GM21786 (cell line): ENCODE data around the gene POLH.
"Not testable (repeated sequence)": the region's sequence is repeated elsewhere in the genome, so short reads cannot be mapped to it uniquely, and the experiment has no call there.

Experiments
- ATAC-seq: cut with Tn5 transposase; IDR thresholded peaks from one replicate; pipeline ENCODE4 v1.9.1; 2021; ENCODE audit not compliant: unreplicated experiment

Gene POLH

DNA sequence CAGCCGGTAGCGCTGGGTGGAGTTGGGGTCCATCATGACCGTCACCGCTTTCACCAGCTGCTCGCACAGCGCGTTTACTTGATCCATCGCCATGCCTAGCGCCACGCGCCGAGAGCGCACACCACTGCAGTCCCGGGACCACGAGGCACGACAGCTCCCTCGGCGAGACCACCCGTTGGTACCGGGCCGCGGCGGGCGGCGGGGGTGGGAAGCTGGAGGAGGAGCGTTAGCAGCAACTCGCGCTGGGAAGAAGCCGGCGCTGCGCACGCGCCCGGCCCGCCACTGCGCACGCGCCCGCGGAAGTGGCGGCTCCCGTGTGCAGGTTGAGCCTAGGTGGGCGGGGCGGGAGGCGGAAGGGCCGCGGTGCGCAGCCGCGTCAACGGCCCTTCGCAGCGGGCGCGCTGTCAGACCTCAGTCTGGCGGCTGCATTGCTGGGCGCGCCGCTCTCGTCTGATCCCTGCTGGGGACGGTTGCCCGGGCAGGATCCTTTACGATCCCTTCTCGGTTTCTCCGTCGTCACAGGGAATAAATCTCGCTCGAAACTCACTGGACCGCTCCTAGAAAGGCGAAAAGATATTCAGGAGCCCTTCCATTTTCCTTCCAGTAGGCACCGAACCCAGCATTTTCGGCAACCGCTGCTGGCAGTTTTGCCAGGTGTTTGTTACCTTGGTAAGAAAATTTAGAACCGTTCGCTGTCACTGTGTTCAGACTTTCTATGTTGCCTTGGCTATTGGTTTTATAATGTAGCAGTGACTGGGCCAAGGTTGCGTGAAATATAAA lies at the start of gene POLH, which contains the start of gene XPO5:
POLH (plus strand) TSS at position 414 of the 780 bp plus-strand sequence. CDS start 6,135 bp downstream, outside the sequence.
XPO5 (minus strand) TSS at position 267 of the 780 bp plus-strand sequence; CDS start at position 93, 174 bp downstream.
- ATAC-seq, result peak; percentile 87

DNA sequence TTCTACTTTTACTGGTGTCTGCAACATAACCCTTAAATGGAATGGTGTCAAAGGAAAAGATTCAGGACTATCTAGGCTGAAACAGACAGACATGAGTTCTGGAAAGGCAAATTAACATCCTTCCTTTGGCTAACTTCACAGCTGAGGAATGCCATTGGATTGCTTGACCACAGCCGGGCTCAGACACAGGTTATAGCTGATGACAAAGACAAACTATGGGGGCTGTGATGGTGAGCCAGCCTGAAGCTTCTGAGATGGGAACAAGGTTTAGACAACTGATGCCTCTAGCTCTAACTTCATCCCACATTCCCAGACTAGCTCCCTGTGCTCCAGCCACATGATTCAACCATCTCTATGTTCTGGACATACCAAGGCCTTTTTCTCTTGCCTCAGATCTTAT lies 43.8 kb upstream of the POLH start:
- ATAC-seq, result no peak

DNA sequence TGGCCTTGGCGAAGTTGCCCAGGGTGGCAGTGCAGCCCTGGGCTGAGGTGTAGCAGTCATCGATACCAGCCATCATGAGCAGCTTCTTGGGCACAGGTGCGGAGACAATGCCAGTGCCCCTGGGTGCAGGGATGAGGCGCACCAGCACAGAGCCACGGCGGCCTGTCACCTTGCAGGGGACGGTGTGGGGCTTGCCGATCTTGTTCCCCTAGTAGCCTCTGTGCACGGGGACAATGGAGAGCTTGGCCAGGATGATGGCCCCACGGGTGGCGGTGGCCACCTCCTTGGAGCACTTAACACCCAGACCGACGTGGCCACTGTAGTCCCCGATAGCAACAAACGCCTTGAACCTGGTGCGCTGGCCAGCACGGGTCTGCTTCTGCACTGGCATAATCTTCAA lies 37.0 kb upstream of the POLH start:
- ATAC-seq, result not testable (repeated sequence)

DNA sequence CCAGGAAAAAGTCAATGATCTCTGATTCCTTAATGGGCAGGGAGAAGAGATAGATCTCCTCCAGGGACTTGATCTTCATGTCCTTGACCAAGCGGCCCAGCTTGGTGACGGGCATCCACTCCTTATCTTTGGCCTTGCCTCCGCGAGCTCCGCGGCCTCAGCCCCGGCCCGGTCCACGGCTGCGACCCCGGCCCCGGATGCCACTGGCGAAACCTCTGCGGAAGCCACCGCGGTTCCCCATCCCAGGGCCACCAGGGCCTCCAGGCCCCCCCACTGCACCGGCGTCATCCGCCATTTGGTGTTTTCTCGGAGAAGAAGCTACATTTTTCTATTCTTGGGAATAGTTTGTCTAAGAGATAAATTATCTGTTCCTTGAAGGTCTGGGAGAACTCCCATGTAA lies 36.6 kb upstream of the POLH start:
- not testable (repeated sequence) for ATAC-seq

DNA sequence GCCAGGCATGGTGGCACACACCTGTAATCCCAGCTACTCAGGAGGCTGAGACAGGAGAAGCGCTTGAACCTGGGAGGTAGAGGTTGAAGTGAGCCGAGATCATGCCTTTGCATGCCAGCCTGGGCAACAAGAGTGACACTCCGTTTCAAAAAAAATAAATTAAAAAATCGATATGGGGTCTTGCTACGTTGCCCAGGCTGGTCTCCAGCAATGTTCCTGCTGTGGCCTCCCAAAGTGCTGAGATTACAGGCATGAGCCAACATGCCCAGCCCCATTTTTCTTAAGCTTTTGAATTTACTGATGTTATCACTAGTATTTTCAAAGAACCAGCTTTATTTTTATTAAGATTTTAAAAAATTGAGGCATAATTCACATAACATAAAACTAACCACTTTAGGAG lies 35.5 kb upstream of the POLH start:
- no peak for ATAC-seq

DNA sequence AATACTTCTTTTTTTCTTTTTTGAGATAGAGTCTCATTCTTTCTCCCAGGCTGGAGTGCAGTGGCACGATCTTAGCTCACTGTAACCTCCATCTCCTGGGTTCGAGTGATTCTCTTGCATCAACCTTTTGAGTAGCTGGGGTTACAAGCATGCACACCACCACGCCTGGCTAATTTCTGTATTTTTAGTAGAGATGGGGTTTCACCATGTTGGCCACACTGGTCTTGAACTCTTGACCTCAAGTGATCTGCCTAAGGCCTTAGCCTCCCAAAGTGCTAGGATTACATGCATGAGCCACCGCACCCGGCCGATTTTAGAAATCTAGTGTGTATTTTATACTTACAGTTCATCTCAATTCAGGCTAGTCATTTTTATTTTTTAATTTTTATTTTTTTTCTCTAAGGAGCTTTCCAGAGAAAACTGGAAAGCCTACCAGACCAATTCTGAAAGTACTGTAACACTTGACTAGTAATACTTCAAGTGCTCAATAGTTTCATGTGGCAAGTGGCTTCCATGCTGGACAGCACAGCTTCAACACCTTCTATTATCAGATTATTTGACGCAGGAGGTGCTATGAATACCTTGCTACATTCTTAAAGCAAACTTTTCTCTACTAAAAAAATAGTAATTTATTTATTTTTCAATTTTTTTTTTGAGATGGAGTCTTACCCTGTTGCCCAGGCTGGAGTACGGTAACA lies 34.1 kb upstream of the POLH start:
- ATAC-seq, result no peak

DNA sequence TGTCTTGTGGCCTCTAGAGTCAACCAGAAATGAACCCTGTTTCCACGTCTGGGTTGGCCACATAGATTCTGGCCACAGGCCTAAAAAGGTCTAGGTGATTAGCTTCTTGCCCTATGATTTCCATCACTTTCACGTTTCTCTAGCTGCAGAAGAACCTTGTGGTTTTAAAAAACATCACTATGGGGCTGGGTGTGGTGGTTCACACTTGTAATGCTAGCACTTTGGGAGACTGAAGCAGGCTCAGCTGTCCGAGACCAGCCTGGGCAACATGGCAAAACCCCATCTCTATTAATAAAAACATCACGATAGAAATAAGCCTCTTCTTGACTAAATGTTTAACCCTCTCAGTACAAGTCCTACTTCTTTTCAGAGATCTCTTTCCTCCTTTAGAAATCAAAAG lies 31.5 kb upstream of the POLH start:
- no peak for ATAC-seq

DNA sequence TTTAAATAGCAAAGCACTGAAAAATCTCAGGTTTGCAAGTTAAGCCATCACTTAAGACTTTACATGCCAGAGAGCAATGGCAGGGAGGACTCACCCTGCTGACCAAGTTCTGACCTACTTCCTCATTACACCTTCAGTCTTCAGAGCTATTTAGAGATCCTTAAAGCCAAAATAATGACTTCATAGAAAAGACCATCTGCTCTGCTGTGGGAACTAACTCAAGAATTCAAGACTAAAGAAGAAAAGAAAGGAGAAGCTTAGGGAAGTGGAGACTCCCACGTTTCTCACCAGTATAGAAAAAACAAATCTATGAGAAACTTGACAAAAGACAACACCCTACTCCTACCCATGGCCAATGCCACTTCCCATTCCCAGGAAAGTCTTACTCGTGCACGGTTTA lies 28.8 kb upstream of the POLH start:
- ATAC-seq, result no peak

DNA sequence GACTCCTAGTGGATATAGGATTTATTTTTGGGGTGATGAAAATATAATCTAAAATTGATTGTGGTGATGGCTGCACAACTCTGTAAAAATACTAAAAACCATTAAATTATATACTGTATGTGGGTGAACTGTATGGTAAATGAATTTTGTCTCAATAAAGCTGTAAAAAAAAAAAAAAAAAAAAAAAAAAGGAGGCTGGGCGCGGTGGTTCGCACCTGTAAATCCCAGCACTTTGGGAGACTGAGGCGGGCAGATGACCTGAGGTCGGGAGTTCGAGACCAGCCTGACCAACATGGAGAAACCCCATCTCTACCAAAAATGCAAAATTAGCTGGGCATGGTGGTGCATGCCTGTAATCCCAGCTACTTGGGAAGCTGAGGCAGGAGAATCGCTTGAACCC lies 18.4 kb upstream of the POLH start:
- ATAC-seq, result not testable (repeated sequence)

DNA sequence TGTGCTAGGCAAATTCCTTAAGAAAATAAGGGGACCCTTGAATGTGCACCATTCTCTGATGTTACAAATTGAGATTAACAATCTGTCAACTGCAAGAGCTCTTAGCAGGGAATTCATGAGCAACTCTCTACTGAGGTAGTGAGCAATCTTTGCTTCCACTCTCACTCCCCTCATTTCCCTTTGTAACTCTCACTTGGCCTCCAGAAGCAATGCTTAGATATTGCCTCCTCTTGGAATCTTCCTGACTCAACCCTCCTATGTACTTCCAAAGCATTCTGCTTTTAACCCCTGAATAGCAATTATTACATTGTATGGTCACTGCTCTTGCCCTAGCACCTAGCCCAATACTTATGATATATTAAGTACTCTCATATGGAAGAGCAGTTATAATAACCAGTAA lies 16.7 kb upstream of the POLH start:
- no peak for ATAC-seq

DNA sequence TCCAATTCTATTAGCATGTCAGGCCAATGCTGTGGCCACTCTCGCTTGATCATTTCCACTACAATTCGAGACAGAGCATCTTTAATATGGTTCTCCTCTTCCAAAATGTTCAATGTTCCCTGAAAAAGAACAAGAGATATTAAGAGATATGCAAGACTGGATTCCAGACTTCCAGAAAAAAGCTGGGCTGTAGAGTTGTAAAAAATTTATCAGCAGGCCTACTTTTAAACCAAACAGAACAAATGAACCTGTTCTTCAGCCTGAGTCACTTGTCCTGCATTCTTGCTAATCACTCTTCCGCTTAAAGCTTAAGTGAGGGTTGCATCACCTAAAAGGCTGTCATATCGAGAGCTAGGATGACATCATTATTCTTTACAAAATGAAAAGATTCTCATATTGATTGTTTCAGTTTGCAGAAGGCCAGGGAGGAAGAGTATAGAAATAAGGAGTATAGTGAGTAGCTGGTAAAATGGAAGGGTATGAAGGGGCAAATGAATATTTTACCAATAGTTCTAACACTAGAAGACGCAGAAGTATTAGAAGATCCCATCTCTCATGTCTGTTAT lies 5.0 kb upstream of the POLH start:
- ATAC-seq, result no peak

DNA sequence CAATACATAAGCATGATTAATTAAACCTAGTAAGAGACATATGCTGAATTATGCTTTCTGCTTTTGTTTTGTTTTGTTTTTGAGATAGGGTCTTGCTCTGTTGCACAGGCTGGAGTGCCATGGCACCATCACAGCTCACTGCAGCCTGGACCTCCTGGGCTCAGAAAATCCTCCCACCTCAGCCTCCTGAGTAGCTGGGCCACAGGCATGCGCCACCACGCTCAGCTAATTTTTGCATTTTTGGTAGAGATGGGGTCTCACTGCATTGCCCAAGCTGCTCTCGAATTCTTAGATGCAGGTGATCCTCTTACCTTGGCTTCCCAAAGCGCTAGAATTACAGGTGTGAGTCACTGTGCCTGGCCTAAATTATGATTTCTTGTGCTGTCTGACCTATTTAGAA lies 4.0 kb upstream of the POLH start:
- ATAC-seq, result no peak

DNA sequence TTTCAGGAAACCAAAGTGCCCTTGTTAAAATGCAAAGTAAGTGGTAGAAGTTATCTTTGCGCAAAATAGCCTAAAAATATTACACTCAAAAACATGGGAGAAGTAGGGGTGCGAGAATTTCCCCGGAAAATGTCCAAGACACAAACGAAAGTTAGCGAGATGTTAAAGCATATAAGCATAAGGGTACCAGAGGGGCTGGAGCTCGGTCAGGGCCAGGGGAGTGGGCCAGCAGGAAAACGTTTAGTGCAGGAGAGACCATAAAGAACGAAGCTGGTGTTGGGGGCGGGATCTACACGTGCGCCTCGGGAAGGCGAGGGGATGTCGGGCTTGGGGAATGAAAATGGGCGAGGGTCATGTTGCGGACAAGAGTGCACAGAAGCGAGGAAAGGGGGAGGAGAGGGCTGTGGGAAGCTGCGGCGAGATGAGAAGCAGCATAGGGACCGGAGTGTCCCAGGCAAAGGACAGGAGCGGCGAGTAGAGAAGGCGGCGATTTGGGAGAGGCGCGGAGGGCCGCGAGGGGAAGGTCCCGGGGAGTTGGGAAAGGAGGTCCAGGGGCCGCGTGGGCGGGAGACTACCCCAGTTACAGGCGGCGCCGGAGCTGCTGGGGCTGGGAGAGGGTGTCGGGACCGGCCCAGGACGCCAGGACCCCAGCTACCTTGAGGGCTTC lies 747 bp upstream of the POLH start:
- ATAC-seq, result peak; percentile 18

DNA sequence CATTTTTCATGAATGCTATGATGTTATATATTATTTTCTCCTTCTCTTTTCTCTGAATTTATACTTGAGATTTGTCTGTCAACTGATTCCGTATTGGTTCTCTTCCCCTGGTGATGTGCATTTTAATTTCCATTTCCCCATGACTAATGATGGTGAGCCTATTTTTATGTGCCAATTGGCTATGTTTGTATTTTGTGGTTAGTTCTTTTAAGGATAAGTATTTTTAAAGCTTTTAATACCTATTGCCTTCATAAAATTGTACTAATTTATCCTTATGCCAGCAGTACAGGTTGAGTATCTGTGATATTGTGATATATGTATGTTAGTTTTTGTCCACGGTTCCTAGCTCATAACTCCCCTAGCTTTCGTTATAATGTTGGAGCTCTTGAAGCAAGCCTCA lies 2.8 kb downstream of the POLH start:
- ATAC-seq, result no peak

DNA sequence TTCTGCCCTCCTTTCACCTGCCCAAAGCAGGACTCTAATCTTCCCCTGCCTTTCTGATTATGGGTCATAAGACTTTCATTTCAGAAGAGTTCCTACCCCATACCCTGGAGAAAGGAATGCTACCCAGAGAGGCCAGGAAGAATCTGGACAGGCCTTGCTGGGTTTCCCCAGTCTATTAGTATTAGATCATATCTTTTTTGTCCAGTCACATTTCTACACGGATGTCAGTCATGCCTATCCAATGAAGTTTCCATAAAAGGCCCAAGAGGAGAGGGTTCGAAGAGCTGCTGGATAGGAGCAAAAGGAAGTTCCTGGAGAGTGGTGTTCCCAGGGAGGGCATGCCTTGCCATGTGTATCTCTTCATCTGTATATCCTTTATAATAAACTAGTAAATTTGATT lies 3.2 kb downstream of the POLH start:
- ATAC-seq, result no peak

DNA sequence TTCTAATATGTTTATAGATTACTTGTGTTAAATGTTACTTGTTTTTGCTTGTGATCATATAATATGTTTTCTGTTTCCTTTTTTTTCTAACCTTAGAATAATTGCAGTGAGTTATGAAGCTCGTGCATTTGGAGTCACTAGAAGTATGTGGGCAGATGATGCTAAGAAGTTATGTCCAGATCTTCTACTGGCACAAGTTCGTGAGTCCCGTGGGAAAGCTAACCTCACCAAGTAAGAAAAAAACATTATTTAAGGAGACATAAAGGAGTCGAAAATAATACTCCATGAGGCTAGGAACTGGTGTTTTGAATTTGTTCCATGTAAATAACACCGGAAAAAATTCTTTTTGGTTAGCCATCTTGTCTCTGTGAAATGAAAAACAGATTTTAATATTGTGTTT lies 6.9 kb downstream of the POLH start:
- no peak for ATAC-seq

DNA sequence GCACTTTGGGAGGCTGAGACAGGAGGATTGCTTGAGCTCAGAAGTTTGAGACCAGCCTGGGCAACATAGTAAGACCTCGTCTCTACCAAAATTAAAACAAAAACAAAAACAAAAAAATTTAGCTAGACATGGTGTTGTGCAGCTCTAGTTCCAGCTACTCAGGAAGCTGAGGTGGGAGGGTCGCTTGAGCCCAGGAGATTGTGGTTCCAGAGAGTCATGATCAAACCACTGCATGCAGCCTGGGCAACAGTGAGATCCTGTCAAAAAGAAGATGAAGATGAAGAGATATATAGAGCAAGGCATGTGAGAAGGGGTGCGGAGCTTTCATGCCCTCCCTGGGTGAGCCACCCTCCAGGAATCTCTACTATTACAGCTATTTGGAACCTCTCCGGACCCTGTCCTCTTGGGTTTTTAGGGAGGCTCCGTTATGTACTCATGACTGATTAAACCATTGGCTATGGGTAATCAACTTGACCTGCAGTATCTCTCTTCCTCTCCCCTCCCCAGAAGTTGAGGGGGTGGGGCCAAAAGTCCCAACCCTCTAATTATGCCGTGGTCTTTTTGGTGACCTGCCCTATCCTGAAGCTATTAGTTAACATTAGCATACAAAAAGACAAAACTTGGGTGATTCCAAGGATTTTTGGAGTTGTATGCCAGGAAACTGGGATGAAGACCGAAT lies 9.0 kb downstream of the POLH start:
- ATAC-seq, result no peak

DNA sequence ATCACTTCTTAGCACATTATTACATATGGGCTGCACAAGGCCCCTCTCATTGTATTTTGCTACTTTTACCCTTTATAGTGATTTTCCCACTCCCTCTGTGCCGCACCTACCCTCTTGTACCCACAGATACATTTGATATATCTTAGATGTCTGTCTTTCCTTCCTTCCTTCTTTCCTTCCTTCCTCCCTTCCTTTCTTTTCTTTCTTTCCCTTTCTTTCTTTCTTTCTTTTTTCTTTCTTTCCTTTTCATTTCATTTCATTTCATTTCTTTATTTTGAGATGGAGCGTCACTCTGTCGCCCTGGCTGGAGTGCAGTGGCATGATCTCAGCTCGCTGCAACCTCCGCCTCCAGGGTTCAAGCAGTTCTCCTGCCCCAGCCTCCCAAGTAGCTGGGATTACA lies 12.2 kb downstream of the POLH start:
- ATAC-seq, result no peak

DNA sequence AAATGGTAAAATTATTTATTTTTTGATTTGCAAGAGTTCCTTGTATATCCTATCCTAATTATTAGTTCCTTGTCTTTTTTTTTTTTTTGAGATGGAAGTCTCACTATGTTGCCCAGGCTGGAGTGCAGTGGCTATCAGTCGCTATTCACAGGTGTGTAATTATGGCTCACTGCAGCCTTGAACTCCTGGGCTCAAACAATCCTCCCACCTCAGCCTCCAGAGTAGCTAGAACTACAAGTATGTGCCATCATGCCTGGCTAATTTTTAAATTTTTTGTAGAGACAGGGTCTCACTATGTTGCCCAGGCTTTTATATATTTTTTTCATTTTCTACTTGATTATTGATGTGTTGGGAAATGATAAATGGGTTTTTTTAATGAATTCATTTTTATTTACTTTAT lies 13.6 kb downstream of the POLH start:
- not testable (repeated sequence) for ATAC-seq

DNA sequence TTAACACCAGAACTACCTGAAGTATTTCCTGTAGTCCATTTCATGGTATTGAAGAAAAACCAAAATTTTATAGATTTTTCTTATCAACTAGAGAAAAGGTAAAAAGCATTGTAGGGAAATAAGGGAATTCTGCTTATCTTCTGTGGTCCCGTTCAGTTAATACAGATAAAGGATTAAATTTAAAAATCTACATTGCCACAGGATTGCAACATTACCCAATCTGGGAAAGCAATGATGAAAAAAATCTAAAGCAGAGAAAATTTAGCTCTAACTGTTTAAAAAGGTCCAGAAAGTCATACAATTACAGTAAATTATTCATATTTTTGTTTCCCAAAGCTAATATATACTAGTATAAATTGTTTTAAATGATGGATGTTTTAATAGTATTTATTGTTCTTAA lies 18.0 kb downstream of the POLH start:
- no peak for ATAC-seq

DNA sequence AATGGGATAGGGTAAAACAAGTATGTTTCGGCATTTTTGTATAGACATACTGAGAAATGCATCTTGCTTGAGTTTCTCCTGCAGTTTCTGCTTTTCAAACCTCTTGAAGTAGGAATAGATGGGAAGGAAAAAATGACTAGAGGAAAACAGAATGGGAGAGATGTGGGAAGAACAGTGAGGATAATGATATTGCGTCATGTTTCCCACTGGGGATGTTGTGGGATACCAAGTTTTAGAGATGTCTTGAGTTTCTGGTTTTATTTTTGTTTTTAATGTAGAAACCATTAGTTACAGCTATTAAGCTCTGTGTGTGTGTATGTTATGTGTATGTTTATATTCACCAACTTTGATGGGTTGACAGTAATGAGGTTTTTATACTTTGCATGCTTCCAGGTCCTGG lies 24.6 kb downstream of the POLH start:
- ATAC-seq, result no peak
